GM21786 (cell line): ENCODE data around the gene MAPK1.
"Not testable (repeated sequence)": the region's sequence is repeated elsewhere in the genome, so short reads cannot be mapped to it uniquely, and the experiment has no call there.

Experiments used
- ATAC-seq: cut with Tn5 transposase; IDR thresholded peaks from one replicate; pipeline ENCODE4 v1.9.1; 2021; ENCODE audit not compliant: unreplicated experiment

The MAPK1 gene

GRCh38 chr22:21823740-21824444 lies 43.6 kb downstream of the MAPK1 start:
- ATAC-seq, result no peak

DNA sequence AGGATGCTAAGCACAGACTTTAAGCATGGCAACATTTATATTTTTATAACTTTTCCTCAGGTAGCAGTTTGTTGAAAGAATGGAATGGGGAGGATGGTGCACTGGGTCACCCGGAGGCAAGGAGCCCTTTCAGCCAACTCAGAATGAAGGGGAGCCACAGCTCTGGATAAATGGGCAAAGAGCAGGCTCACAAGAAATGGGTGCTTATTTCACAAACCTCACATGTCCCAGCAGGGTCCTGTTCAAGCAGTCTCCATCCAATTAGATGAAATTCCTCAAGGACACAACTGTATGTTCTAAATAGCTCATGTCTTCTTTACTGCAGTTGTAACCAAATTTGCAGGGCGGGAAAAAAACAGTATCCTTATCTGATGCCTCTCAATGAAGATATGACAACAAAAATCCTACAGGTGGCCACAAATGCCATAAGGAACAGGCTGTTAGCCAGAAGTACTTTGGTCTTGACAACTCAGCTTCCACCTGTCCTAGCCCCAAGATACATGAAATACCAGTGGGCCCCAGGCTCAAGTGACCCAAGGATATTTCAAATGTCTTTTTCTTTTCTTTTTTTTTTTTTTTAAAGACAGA lies 48.2 kb downstream of the MAPK1 start:
- ATAC-seq, result no peak

GRCh38 chr22:21818487-21819182 lies 48.8 kb downstream of the MAPK1 start:
- ATAC-seq, result no peak

GRCh38 chr22:21817497-21817853 lies 50.0 kb downstream of the MAPK1 start:
- ATAC-seq, result not testable (repeated sequence)

DNA sequence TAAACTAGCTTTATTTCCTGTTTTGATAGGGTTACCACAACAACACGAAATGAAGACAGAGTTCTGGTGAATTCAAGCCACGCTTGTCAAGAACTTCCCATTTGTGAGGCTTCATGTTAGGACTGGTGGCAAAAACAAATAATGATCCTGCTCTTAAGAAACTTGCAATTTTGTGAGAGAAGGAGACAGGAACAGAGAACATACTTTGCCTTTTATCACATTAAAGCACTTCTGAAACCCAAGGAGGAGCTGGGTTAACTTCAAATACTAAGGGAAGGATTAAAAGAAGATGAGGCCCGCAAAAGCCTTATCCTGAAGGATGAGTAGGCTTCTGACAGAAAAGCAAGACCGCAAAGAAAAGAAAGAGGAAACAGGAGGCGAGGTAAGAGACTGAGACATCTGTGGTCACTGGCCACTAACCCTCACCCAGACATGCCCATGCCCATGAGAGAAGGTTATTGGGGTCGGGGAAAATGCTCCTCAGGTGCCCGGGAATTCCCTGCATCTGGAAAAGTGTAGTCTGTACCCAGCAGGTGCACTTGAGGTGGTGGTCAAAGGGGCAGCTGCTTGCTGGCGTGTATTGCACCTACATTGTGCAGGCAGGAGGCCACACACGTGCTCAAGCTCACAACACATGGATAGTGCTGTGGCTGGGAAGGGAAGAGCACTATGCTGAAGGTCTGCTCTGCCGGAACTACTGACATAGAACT lies 50.5 kb downstream of the MAPK1 start:
- no peak for ATAC-seq

DNA sequence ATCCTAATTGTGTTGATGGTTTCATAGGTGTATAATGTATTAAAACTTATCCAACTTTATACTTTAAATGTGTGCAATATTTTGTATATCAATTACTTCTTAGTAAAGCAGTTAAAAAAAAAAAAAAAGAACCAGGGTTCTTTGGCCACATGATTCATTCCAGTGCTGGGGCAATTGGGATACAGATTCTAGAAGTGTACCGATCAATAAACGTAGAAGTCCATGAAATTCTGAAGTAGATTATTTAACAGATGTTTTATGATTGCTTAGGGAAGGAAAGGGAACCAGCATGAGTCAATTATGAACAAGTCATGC lies 51.0 kb downstream of the MAPK1 start:
- no peak for ATAC-seq

GRCh38 chr22:21815958-21816357 lies 51.5 kb downstream of the MAPK1 start:
- no peak for ATAC-seq

DNA sequence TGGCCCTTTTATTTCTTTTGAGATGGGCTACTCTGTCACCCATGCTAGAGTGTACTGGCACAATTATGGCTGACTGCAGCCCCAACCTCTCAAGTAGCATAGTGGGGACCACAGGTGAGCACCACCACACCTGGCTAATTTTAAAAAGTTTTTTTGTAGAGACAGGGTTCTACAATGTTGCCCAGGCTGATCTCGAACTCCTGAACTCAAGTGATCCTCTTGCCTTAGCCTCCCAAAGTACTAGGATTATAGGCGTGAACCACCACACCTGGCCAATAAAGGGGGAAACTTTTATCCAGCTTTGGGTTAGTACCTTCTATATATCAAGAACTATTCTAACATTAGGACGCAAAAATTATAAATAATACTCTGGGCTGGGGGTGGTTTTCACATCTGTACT lies 52.1 kb downstream of the MAPK1 start:
- no peak for ATAC-seq

DNA sequence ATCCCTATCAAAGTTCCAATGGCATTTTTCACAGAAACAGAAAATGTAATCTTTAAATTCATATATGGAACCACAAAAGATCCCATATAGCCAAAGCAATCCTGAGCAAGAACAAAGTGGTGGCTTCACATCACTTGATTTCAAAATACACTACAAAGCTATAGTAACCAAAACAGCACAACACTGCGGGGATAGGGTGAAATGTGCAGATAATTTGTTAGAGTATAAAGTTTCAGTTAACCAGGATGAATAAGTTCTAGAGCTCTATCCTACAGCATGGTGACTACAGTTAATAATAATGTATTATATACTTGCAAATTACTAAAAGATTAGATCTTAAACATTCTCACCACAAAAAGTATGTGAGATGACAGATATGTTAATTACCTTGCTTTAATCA lies 55.5 kb downstream of the MAPK1 start:
- no peak for ATAC-seq

GRCh38 chr22:21807544-21808529 lies 59.6 kb downstream of the MAPK1 start:
- ATAC-seq, result no peak

- not testable (repeated sequence) for ATAC-seq
Measured at GRCh38 chr22:21805325-21805724, 62.1 kb downstream of the MAPK1 start.

DNA sequence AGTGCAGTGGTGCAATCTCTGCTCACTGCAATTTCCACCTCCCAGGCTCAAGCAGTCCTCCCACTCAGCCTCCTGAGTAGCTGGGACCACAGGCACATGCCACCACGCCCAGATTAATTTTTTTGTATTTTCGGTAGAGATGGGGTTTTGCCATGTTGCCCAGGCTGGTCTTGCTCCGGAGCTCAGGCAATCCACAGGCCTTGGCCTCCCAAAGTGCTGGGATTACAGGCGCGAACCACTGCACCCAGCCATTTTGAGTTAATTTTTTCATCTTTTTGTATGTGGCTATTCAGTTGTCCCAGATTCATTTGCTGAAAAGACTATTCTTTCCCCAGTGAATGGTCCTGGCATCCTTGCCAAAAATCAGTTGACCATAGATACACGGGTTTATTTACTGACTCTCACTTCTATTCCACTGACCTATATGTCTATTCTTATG lies 63.6 kb downstream of the MAPK1 start:
- ATAC-seq, result no peak

- ATAC-seq, result no peak
Measured at GRCh38 chr22:21802673-21803072, 64.8 kb downstream of the MAPK1 start.

- ATAC-seq, result no peak
Measured at GRCh38 chr22:21802056-21802455, 65.4 kb downstream of the MAPK1 start.

DNA sequence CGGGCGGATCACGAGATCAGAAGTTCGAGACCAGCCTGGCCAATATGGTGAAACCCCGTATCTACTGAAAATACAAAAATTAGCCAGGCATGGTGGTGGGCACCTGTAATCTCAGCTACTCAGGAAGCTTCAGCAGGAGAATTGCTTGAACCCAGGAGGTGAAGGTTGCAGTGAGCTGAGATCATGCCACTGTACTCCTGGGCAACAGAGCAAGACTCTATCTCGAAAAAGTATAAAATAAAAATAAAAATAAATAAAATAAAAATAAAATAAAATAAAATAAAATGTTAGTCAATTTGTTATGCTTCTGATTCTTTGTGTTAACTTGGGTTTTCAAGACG lies 66.2 kb downstream of the MAPK1 start:
- not testable (repeated sequence) for ATAC-seq

DNA sequence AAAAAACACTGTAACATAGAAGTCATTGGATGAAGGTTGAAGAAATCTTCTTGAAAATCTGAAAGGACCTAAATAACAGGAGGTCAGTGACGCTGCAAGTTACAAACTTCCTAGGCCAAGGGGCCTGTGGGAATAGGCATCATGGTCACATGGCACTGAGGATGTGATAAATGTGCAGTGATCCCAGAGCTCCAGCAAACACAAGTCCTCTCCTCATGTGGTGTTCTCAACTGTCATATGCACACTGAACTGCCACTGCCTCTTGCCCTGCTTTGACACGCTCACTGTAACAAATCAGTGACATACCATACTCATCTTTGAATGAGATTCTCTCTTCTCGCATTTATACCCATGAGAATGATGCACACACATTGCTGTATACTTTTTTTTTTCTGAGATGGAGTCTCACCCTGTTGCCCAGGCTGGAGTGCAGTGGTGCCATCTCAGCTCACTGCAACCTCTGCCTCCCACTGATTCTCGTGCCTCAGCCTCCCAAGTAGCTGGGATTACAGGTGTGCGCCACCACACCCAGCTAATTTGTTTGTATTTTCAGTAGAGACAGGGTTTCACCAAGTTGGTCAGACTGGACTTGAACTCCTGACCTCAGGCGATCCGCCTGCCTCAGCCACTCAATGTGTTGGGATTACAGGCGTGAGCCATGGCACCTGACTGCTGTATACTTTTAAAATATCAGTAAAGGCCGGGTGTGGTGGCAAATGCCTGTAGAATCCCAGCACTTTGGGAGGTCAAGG lies 66.7 kb downstream of the MAPK1 start:
- no peak for ATAC-seq

DNA sequence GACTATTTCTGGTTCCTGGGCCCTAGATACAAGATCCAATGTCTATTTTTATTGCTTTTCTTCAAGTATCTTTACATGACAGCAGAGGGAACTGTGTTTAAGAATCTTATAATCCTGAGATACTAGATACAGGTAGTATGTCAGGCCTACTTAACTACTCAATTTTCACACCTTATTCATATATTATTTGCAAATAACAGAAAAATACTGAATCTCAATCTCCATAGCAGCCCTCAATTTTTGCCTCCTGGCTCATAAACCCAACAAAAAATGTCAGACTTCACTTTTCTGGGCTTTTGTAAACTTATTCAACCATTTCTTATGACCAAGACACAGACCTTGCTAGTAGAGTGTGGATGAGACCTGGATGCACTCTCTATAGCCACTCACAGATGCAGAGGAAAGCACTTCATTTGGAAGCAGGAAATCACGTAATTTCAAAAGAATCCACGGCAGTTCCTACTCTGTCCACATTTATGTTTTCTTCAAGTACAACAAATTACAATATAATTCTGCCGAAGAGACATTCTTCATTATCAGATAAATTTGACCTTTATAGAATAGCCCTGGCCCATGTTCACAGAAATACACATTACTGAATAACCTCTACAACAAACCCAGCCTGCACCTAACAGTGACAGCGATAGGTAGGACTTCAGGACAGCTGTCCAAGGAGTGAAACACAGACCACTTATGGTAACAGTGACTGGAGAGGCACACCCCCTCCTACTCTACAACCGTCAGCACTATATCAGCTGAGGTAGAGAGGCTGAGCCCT lies 69.8 kb downstream of the MAPK1 start:
- no peak for ATAC-seq

GRCh38 chr22:21796863-21797262 lies 70.6 kb downstream of the MAPK1 start:
- ATAC-seq, result no peak

DNA sequence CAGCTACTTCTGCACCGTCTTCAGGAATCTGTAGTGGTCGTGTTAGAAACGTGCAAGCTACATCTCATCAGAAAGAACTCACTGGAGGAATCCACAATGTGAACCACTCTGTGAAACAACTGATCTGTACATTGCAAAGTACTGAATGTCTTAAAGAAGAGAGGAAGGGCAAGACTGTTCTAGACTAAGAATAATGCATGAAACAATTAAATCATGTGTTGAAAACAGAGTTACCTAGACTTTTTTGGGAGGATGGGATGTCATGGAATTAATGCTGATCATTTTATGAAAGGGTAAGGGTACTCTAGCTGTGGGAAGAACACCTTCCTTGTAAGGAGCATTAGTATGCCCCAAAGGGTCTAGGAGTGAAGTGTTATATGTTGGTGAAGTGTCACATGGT lies 71.2 kb downstream of the MAPK1 start:
- no peak for ATAC-seq
